Bronchial epithelial cell (primary cell): ENCODE measurements around the gene NAA35. TPM values are rescaled to one million over a fixed set of nuclear protein-coding genes. Genes with fewer than 3 reads are reported as not detected.

ENCODE experiments used
- DNase-seq: peaks from one replicate; pipeline ENCODE4 v3.0.0-alpha.2; 2010; ENCODE audit warnings: low read depth
- FAIRE-seq: peaks from 2 replicates; lab custom pipeline; 2011; peaks lifted over from hg19 to GRCh38; lab: Jason Lieb, UNC
- H3K27me3 ChIP-seq: 2 replicates; pipeline ENCODE4 v1.5.1; 2011; ENCODE audit warnings: low read length; ENCODE audit not compliant: control insufficient read depth, insufficient read depth
- H3K36me3 ChIP-seq: 2 replicates; pipeline ENCODE4 v1.5.1; 2011; ENCODE audit warnings: low read length; ENCODE audit not compliant: control insufficient read depth, insufficient read depth
- H3K4me3 ChIP-seq: 2 replicates; pipeline ENCODE4 v1.5.1; 2011; ENCODE audit warnings: mild to moderate bottlenecking, low read depth, low read length, control low read depth
- CTCF ChIP-seq: IDR thresholded peaks from 2 replicates; pipeline ENCODE4 v1.5.1; 2011; ENCODE audit warnings: mild to moderate bottlenecking, moderate library complexity, low read length, control low read depth, inconsistent platforms; ENCODE audit not compliant: insufficient read depth, severe bottlenecking
- total RNA-seq: library from RNA; depleted of rRNA; stranded (reverse); fragments of >200 nt; gene quantifications from 2 replicates; pipeline ENCODE4 v1.2.1, GENCODE V29; 2014

Gene NAA35
- total RNA-seq, 1 donor from 2014 or later, result 26.3 TPM

DNA sequence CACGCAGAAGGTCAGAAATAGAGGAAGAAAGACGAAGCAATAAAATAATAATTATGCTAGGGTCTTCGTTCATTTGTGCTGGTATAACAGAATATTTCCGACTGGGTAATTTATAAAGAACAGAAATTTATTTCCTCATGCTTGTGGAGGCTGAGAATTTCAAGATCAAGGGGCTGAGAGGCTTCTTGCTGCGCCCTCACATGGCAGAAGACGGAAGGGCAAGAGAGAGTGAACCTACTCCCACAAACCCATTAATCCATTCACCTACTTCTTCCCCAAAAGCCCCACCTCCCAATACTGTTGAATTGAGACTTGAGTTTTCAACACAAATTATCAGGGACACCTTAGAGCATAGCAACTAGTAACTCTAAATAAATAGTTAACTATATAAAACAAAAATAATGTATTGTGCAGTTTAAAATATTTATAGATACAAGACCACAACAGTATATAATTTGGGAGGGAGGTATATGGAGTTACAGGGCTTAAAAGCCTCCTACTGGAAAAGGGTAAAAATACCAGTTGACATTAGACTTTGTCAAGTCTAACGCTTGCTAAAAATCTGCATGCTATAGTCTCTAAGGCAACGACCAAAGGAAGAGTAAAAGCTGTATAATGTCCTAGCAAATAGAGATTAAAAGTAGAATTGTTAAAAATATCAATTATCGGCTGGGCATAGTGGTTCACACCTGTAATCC is 40.3 kb upstream of the NAA35 start:
- H3K27me3 ChIP-seq, result no peaks in the 10 kb centered on the region
- no peaks in the 10 kb centered on the region for H3K36me3 ChIP-seq
- DNase-seq (peak; percentile 41), FAIRE-seq (no peak)
- TF ChIP-seq CTCF, result peak; percentile 76
- H3K4me3 ChIP-seq, result no peak overlapping the region

- TF ChIP-seq CTCF, result no peak
- H3K4me3 ChIP-seq, result no peak overlapping the region
- H3K27me3 ChIP-seq, result no peaks in the 10 kb centered on the region
- FAIRE-seq (no peak), DNase-seq (no peak)
- no peaks in the 10 kb centered on the region for H3K36me3 ChIP-seq
Observed at GRCh38 chr9:85904975-85905374, 36.0 kb upstream of the NAA35 start.

GRCh38 chr9:85905957-85906356 is 35.0 kb upstream of the NAA35 start:
- TF ChIP-seq CTCF, result no peak
- Histone ChIP-seq H3K36me3 (no peaks in the 10 kb centered on the region), H3K27me3 (no peaks in the 10 kb centered on the region), H3K4me3 (no peak overlapping the region)
- DNase-seq (no peak), FAIRE-seq (no peak)

- Histone ChIP-seq H3K36me3 (no peaks in the 10 kb centered on the region), H3K4me3 (no peak overlapping the region), H3K27me3 (no peaks in the 10 kb centered on the region)
- FAIRE-seq (no peak), DNase-seq (no peak)
- TF ChIP-seq CTCF, result no peak
Observed at GRCh38 chr9:85909390-85909789, 31.6 kb upstream of the NAA35 start.

DNA sequence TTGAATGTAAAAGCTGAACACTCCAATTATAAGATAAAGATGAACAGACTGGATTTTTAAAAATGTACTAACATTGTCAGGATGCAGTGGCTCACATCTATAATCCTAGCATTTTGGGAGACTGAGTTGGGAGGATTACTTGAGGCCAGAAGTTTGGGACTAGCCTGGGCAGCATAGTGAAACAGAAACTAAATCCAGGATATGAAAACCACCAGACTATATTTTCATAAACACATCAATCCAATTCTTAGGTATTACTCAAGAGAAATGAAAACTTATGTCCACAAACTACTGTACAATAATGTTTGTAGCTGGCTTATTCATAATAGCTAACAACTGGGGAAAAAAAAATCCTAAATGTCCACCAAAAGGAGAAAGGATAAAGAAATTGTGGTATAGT is 26.8 kb upstream of the NAA35 start:
- DNase-seq, result no peak
- FAIRE-seq, result no peak
- no peak overlapping the region for H3K4me3 ChIP-seq
- TF ChIP-seq CTCF, result no peak
- no peaks in the 10 kb centered on the region for H3K27me3 ChIP-seq
- H3K36me3 ChIP-seq, result no peaks in the 10 kb centered on the region

DNA sequence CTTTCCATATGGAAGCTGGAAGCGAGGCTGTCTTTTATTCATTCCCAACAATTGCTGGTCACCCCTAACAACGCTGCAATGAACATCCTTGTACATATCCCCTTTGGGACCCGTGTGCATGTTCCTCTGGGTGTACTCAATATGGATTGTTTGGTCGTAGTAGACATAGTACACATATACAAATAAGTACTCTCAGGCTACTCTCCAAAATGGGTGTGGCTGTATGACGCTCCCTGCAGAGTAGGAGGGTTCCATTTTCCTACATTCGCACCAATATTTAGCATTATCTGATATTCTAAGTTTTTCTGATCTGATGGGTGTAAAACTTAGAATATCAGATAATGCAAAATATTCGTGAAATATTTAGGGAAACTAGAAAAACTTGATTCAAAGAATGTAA is 23.2 kb upstream of the NAA35 start:
- no peaks in the 10 kb centered on the region for H3K36me3 ChIP-seq
- no peak for DNase-seq
- H3K4me3 ChIP-seq, result no peak overlapping the region
- TF ChIP-seq CTCF, result no peak
- FAIRE-seq, result no peak
- no peaks in the 10 kb centered on the region for H3K27me3 ChIP-seq
